ENCODE measurements around the gene ADAMTS7.
"Not testable (repeated sequence)": the region's sequence is repeated elsewhere in the genome, so short reads cannot be mapped to it uniquely, and the experiment has no call there.

Gene ADAMTS7

DNA sequence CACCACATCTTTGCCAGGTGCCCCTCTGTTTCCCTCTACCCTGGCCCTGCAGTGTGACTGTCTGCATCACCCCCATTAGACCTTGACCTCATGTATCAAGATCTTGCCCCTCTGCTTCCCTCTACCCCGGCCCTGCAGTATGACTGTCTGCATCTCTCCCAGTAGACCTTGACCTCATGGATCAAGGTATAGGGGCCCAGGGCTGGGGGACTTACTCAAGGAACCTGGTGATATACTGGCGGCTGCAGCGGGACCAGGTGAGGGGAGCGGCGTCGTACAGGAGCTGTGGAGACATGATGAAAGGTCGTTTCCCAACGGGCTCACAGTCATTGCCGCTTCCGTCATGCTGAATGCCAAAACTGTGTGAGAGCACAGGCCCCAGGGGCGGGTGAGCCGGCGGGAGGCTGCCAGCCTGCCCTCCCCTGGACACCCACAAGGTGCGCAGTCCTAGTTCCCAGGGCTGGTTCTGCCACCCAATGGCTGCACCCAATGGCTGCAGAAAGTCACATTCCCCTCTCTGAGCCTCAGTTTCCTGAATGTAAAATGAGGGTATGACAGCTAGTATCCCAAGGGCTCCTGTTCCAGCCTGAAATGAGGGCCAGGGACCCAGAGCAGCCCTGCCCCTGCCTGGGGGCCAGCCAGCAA lies 23.1 kb downstream of the ADAMTS7 start:
- Histone ChIP-seq H3K4me3 (replicated peaks; ENCODE audit: low read depth, low read length) (no peak overlapping the region), H3K36me3 (ENCODE audit: control insufficient read depth, insufficient read depth, low read length) (no peaks in the 10 kb centered on the region), H3K27me3 (replicated peaks; ENCODE audit: control insufficient read depth, insufficient read depth, low read length) (no peaks in the 10 kb centered on the region)
- no peak for DNase-seq (ENCODE audit: extremely low read depth, insufficient read length)
- TF ChIP-seq, protein P1, sequence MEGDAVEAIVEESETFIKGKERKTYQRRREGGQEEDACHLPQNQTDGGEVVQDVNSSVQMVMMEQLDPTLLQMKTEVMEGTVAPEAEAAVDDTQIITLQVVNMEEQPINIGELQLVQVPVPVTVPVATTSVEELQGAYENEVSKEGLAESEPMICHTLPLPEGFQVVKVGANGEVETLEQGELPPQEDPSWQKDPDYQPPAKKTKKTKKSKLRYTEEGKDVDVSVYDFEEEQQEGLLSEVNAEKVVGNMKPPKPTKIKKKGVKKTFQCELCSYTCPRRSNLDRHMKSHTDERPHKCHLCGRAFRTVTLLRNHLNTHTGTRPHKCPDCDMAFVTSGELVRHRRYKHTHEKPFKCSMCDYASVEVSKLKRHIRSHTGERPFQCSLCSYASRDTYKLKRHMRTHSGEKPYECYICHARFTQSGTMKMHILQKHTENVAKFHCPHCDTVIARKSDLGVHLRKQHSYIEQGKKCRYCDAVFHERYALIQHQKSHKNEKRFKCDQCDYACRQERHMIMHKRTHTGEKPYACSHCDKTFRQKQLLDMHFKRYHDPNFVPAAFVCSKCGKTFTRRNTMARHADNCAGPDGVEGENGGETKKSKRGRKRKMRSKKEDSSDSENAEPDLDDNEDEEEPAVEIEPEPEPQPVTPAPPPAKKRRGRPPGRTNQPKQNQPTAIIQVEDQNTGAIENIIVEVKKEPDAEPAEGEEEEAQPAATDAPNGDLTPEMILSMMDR (IDR thresholded peaks at IDR 0.05; ENCODE audit: insufficient read depth, low read length, poor library complexity, severe bottlenecking), result no peak

- H3K4me3 ChIP-seq (replicated peaks; ENCODE audit: low read depth, low read length); H3K36me3 ChIP-seq (ENCODE audit: control insufficient read depth, insufficient read depth, low read length); DNase-seq (ENCODE audit: extremely low read depth, insufficient read length); H3K27me3 ChIP-seq (replicated peaks; ENCODE audit: control insufficient read depth, insufficient read depth, low read length): not testable (repeated sequence)
These were observed 28.9 kb downstream of the ADAMTS7 start for GRCh38 chr15:78782402-78782801.

GRCh38 chr15:78781381-78781780 lies 29.9 kb downstream of the ADAMTS7 start:
- DNase-seq (ENCODE audit: extremely low read depth, insufficient read length); H3K4me3 ChIP-seq (replicated peaks; ENCODE audit: low read depth, low read length); H3K27me3 ChIP-seq (replicated peaks; ENCODE audit: control insufficient read depth, insufficient read depth, low read length); H3K36me3 ChIP-seq (ENCODE audit: control insufficient read depth, insufficient read depth, low read length): not testable (repeated sequence)

- not testable (repeated sequence) for H3K4me3 ChIP-seq (replicated peaks; ENCODE audit: low read depth, low read length); H3K27me3 ChIP-seq (replicated peaks; ENCODE audit: control insufficient read depth, insufficient read depth, low read length); H3K36me3 ChIP-seq (ENCODE audit: control insufficient read depth, insufficient read depth, low read length); DNase-seq (ENCODE audit: extremely low read depth, insufficient read length)
These were observed 31.3 kb downstream of the ADAMTS7 start for GRCh38 chr15:78779975-78780374.

DNA sequence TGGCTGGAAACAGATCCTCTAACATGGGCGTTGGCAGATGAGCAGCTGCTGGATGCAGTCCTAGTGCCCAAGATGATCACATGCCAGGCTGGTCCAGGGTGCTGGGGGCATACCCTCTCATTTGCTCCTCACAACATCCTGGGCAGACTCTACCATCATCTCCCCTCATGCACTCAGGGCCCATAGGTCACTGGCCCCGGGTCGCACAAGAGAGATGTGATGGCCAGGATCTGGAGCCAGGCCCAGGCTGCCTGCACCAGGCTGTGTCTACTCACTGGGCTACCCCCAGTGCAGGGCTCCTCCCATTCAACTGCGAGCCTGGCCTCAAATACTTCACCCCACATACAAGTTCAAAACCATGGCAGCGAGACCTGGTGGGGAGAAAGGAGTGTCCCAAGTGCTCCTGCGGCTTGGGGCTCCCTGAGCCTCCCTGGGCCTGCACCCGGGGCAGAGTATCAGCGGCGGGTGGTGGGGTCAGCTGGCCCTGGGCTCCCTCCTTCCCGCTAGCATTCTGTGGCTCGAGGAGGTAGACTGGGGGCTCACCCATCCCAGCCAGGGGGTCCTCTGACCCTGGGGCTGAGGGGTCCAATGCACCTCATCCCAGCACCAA lies 32.0 kb downstream of the ADAMTS7 start:
- not testable (repeated sequence) for H3K4me3 ChIP-seq (replicated peaks; ENCODE audit: low read depth, low read length); H3K36me3 ChIP-seq (ENCODE audit: control insufficient read depth, insufficient read depth, low read length); DNase-seq (ENCODE audit: extremely low read depth, insufficient read length); H3K27me3 ChIP-seq (replicated peaks; ENCODE audit: control insufficient read depth, insufficient read depth, low read length)

- no peak for DNase-seq (ENCODE audit: extremely low read depth, insufficient read length)
- no peak overlapping the region for H3K4me3 ChIP-seq (replicated peaks; ENCODE audit: low read depth, low read length)
- TF ChIP-seq, protein P1 (IDR thresholded peaks at IDR 0.05; ENCODE audit: insufficient read depth, low read length, poor library complexity, severe bottlenecking), result no peak
- no peaks in the 10 kb centered on the region for H3K27me3 ChIP-seq (replicated peaks; ENCODE audit: control insufficient read depth, insufficient read depth, low read length)
- H3K36me3 ChIP-seq (ENCODE audit: control insufficient read depth, insufficient read depth, low read length), result no peaks in the 10 kb centered on the region
These were observed 32.8 kb downstream of the ADAMTS7 start for GRCh38 chr15:78778422-78778821.

GRCh38 chr15:78777953-78778345 lies 33.3 kb downstream of the ADAMTS7 start:
- not testable (repeated sequence) for DNase-seq (ENCODE audit: extremely low read depth, insufficient read length); H3K36me3 ChIP-seq (ENCODE audit: control insufficient read depth, insufficient read depth, low read length); H3K27me3 ChIP-seq (replicated peaks; ENCODE audit: control insufficient read depth, insufficient read depth, low read length); H3K4me3 ChIP-seq (replicated peaks; ENCODE audit: low read depth, low read length)

GRCh38 chr15:78777290-78777952 lies 33.8 kb downstream of the ADAMTS7 start:
- not testable (repeated sequence) for DNase-seq (ENCODE audit: extremely low read depth, insufficient read length); H3K36me3 ChIP-seq (ENCODE audit: control insufficient read depth, insufficient read depth, low read length); H3K4me3 ChIP-seq (replicated peaks; ENCODE audit: low read depth, low read length); H3K27me3 ChIP-seq (replicated peaks; ENCODE audit: control insufficient read depth, insufficient read depth, low read length)

GRCh38 chr15:78776046-78776925 lies 35.0 kb downstream of the ADAMTS7 start:
- H3K27me3 ChIP-seq (replicated peaks; ENCODE audit: control insufficient read depth, insufficient read depth, low read length); DNase-seq (ENCODE audit: extremely low read depth, insufficient read length); H3K36me3 ChIP-seq (ENCODE audit: control insufficient read depth, insufficient read depth, low read length); H3K4me3 ChIP-seq (replicated peaks; ENCODE audit: low read depth, low read length): not testable (repeated sequence)

Data from GM06990 (cell line).